ENCODE data around the gene ABCC3. TPM values are rescaled to one million over a fixed set of nuclear protein-coding genes. Genes with fewer than 3 reads are reported as not detected.

The ABCC3 gene
- total and polyA plus RNA-seq, 9 of the 15 experiments (the other 6 are each of a cell fraction or from before 2014, with no cell fraction given), result 0.03 to 1.6 (median 0.42) TPM; not detected in 5

DNA sequence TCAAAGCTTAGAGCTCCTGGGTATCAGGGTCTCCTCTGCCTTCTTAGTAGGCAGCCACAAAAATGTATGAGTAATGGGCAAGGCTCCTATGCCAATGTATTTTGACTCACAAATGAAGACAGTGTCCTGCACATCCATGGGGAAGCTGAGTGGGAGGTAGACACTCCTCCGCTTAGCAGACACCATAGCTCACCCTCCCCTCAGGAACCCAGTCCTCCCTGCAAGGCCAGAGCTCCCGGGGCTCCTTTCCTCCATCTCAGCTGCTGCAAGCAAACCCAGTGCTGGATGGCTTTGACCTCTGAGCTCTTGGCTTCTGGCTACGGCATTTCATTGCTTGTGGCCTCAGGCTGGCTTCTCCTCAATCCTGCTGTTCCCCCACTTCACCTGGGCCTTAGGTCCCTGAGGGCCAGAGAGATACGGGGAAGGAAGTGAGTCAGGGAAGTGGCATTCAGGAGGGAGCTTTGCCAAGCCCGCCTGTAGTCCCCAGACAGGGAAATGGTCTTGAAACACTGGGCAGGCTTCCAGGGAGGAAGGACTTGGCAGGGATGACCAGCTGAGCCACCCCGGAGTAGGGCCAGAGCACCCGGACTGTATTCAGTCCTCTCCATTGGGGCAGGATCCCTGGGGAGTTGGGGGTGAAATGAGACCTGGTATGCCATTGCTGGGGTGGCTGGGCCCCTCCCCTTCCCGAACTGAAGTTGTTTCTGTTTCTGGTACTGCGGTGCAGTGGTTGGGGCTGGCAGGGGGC is 4.5 kb downstream of the ABCC3 start:
- TF ChIP-seq FOSL1 (tag; conservative IDR thresholded peaks at IDR 0.05) (0 out of 2 replicates have a peak, but pooled peaks have one; percentile 35), RBFOX2 (IDR thresholded peaks at IDR 0.05; ENCODE audit: low read depth, low read length) (no peak), KLF10 (CRISPR knock-in tag; IDR thresholded peaks at IDR 0.05) (no peak), TEAD2 (tag; IDR thresholded peaks at IDR 0.05) (no peak), MCM7 (IDR thresholded peaks at IDR 0.05) (no peak), ZNF507 (tag; conservative IDR thresholded peaks at IDR 0.05) (no peak)
- TF ChIP-seq, protein P1, sequence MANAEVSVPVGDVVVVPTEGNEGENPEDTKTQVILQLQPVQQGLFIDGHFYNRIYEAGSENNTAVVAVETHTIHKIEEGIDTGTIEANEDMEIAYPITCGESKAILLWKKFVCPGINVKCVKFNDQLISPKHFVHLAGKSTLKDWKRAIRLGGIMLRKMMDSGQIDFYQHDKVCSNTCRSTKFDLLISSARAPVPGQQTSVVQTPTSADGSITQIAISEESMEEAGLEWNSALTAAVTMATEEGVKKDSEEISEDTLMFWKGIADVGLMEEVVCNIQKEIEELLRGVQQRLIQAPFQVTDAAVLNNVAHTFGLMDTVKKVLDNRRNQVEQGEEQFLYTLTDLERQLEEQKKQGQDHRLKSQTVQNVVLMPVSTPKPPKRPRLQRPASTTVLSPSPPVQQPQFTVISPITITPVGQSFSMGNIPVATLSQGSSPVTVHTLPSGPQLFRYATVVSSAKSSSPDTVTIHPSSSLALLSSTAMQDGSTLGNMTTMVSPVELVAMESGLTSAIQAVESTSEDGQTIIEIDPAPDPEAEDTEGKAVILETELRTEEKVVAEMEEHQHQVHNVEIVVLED (CRISPR knock-in tag; IDR thresholded peaks at IDR 0.05), result no peak
- TF ChIP-seq, protein P2, sequence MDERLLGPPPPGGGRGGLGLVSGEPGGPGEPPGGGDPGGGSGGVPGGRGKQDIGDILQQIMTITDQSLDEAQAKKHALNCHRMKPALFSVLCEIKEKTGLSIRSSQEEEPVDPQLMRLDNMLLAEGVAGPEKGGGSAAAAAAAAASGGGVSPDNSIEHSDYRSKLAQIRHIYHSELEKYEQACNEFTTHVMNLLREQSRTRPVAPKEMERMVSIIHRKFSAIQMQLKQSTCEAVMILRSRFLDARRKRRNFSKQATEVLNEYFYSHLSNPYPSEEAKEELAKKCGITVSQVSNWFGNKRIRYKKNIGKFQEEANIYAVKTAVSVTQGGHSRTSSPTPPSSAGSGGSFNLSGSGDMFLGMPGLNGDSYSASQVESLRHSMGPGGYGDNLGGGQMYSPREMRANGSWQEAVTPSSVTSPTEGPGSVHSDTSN (CRISPR knock-in tag; IDR thresholded peaks at IDR 0.05; ENCODE audit: low read depth), result no peak
- TF ChIP-seq, protein P2 (tag; conservative IDR thresholded peaks at IDR 0.05; ENCODE audit: low read depth), result no peak
- intact Hi-C loops (cut with micrococcal nuclease) (no loop called here), in situ Hi-C loops (cut with MboI) (no loop called here)
- no peaks in the 10 kb centered on the region for H3K36me3 ChIP-seq (ENCODE audit: control insufficient read depth, insufficient read depth, low read length)
- H3K9me1 ChIP-seq (ENCODE audit: control insufficient read depth, insufficient read depth, low read length), result no peaks in the 10 kb centered on the region
- H3K27ac ChIP-seq (ENCODE audit: extremely low read depth, low read depth, low read length), result no peak overlapping the region
- H2AFZ ChIP-seq (ENCODE audit: low read depth, low read length), result no peak overlapping the region
- no peaks in the 10 kb centered on the region for H3K79me2 ChIP-seq (ENCODE audit: control insufficient read depth, insufficient read depth, low read length)
- ATAC-seq, result no peak
- no TSS peak for BruUV-seq (replicated peaks)
- ChIA-PET POLR2A (interaction anchor here (0.6 to 1.9 kb wide), 7 partner anchors 9 to 23 kb away, joined by 3 to 5 read pairs (median 4); no protein-coding TSS in a partner anchor), CTCF (ENCODE audit: low intra/inter-chr PET ratio) (no interaction called here)
- no peaks in the 10 kb centered on the region for H3K9me3 ChIP-seq (replicated peaks; ENCODE audit: control insufficient read depth, insufficient read depth, low read depth, low read length)
- peak overlapping the region in 1 of 2 experiments; percentile 71; a peak in 1 of 4 replicates for H3K9ac ChIP-seq (ENCODE audit: insufficient read depth in 1 of 2, low read depth in 2 of 2, low read length in 2 of 2)
- no peak overlapping the region for H3K4me3 ChIP-seq
- no peaks in the 10 kb centered on the region for H4K20me1 ChIP-seq (replicated peaks; ENCODE audit: control insufficient read depth, insufficient read depth, low read length)
- H3K27me3 ChIP-seq (ENCODE audit: control insufficient read depth in 2 of 2, insufficient read depth in 2 of 2, low read length in 2 of 2), result peaks cover 4 to 24% of the 10 kb centered on the region in 2 experiments; a peak in 4 of 5 replicates
- DNase-seq (ENCODE audit: extremely low read depth in 1 of 4, low spot score in 3 of 4), result no peak
- no peak overlapping the region for H3K4me2 ChIP-seq (ENCODE audit: insufficient read depth, low read length)
- WGBS (ENCODE audit: insufficient coverage, low coverage, missing lambda C conversion rate), result 40% methylated on average over 7 of the region's 9 CpGs
- H3K4me1 ChIP-seq (replicated peaks in 1 of 2; ENCODE audit: control insufficient read depth in 2 of 2, insufficient read depth in 2 of 2, low read length in 2 of 2), result peaks cover 20 to 24% of the 10 kb centered on the region in 2 experiments
- no peak for FAIRE-seq
